ENCODE data around the gene KLHL22.
"Not testable (repeated sequence)": the region's sequence is repeated elsewhere in the genome, so short reads cannot be mapped to it uniquely, and the experiment has no call there.

The KLHL22 gene

GRCh38 chr22:20466659-20467379 is 28.8 kb downstream of the KLHL22 start:
- DNase-seq (ENCODE audit: low read depth): no peak

- DNase-seq (ENCODE audit: low read depth): no peak
Observed at GRCh38 chr22:20465759-20466077, 29.9 kb downstream of the KLHL22 start.

GRCh38 chr22:20464912-20465758 is 30.5 kb downstream of the KLHL22 start:
- no peak for DNase-seq (ENCODE audit: low read depth)

- no peak for DNase-seq (ENCODE audit: low read depth)
Observed at GRCh38 chr22:20464096-20464614, 31.4 kb downstream of the KLHL22 start.

GRCh38 chr22:20463324-20464095 is 32.1 kb downstream of the KLHL22 start:
- DNase-seq (ENCODE audit: low read depth): no peak

GRCh38 chr22:20459862-20460261 is 35.7 kb downstream of the KLHL22 start:
- no peak for DNase-seq (ENCODE audit: low read depth)

GRCh38 chr22:20459152-20459542 is 36.4 kb downstream of the KLHL22 start:
- no peak for DNase-seq (ENCODE audit: low read depth)

GRCh38 chr22:20458530-20459151 is 37.0 kb downstream of the KLHL22 start:
- DNase-seq (ENCODE audit: low read depth): no peak

- DNase-seq (ENCODE audit: low read depth): no peak
Observed at GRCh38 chr22:20457506-20458240, 37.9 kb downstream of the KLHL22 start.

- no peak for DNase-seq (ENCODE audit: low read depth)
Observed at GRCh38 chr22:20456722-20457076, 38.9 kb downstream of the KLHL22 start.

- peak; percentile 84 for DNase-seq (ENCODE audit: low read depth)
Observed at GRCh38 chr22:20456064-20456721, 39.4 kb downstream of the KLHL22 start.

- DNase-seq (ENCODE audit: low read depth): peak; percentile 17
Observed at GRCh38 chr22:20455709-20456063, 39.9 kb downstream of the KLHL22 start.

GRCh38 chr22:20453222-20453621 is 42.4 kb downstream of the KLHL22 start:
- no peak for DNase-seq (ENCODE audit: low read depth)

GRCh38 chr22:20451920-20452319 is 43.7 kb downstream of the KLHL22 start:
- no peak for DNase-seq (ENCODE audit: low read depth)

- DNase-seq (ENCODE audit: low read depth): not testable (repeated sequence)
Observed at GRCh38 chr22:20451129-20451778, 44.3 kb downstream of the KLHL22 start.

GRCh38 chr22:20450551-20450906 is 45.1 kb downstream of the KLHL22 start:
- DNase-seq (ENCODE audit: low read depth): no peak

GRCh38 chr22:20449819-20450550 is 45.6 kb downstream of the KLHL22 start:
- no peak for DNase-seq (ENCODE audit: low read depth)

- no peak for DNase-seq (ENCODE audit: low read depth)
Observed at GRCh38 chr22:20448630-20449029, 47.0 kb downstream of the KLHL22 start.

- no peak for DNase-seq (ENCODE audit: low read depth)
Observed at GRCh38 chr22:20446383-20446970, 49.1 kb downstream of the KLHL22 start.
